ENCODE measurements around the gene L3HYPDH. TPM values are rescaled to one million over a fixed set of nuclear protein-coding genes. Genes with fewer than 3 reads are reported as not detected.
"Not testable (repeated sequence)": the region's sequence is repeated elsewhere in the genome, so short reads cannot be mapped to it uniquely, and the experiment has no call there.

L3HYPDH gene
- total and polyA plus RNA-seq, 4 donors: 24.6 to 37.3 (median 26.7) TPM

- Histone ChIP-seq H3K27me3 (ENCODE audit: control insufficient read depth, insufficient read depth, low read length) (no peaks in the 10 kb centered on the region), H3K4me3 (ENCODE audit: low read depth, low read length) (no peak overlapping the region), H3K27ac (ENCODE audit: low read depth, low read length) (no peak overlapping the region), H3K36me3 (ENCODE audit: control insufficient read depth, insufficient read depth, low read length) (peaks cover 4% of the 10 kb centered on the region), H3K9me3 (ENCODE audit: control insufficient read depth, insufficient read depth, low read length) (no peaks in the 10 kb centered on the region), H3K4me1 (ENCODE audit: control insufficient read depth, insufficient read depth, low read length) (peaks cover 12% of the 10 kb centered on the region)
- no CpG with 5 or more reads among the region's 1 CpG for WGBS (ENCODE audit: insufficient coverage)
- no peak for DNase-seq (ENCODE audit: low read depth in 4 of 6, low spot score in 6 of 6)
Measured at GRCh38 chr14:59461891-59462290, 22.3 kb downstream of the L3HYPDH start.

- Histone ChIP-seq H3K27me3 (ENCODE audit: control insufficient read depth, insufficient read depth, low read length) (no peaks in the 10 kb centered on the region), H3K36me3 (ENCODE audit: control insufficient read depth, insufficient read depth, low read length) (peaks cover 4% of the 10 kb centered on the region), H3K9me3 (ENCODE audit: control insufficient read depth, insufficient read depth, low read length) (no peaks in the 10 kb centered on the region), H3K4me3 (ENCODE audit: low read depth, low read length) (no peak overlapping the region), H3K27ac (ENCODE audit: low read depth, low read length) (no peak overlapping the region), H3K4me1 (ENCODE audit: control insufficient read depth, insufficient read depth, low read length) (peaks cover 11% of the 10 kb centered on the region)
- whole genome bisulfite sequencing (ENCODE audit: insufficient coverage): no CpG with 5 or more reads among the region's 1 CpG
- DNase-seq (ENCODE audit: low read depth in 4 of 6, low spot score in 6 of 6): no peak
Measured at GRCh38 chr14:59460378-59460777, 23.8 kb downstream of the L3HYPDH start.

DNA sequence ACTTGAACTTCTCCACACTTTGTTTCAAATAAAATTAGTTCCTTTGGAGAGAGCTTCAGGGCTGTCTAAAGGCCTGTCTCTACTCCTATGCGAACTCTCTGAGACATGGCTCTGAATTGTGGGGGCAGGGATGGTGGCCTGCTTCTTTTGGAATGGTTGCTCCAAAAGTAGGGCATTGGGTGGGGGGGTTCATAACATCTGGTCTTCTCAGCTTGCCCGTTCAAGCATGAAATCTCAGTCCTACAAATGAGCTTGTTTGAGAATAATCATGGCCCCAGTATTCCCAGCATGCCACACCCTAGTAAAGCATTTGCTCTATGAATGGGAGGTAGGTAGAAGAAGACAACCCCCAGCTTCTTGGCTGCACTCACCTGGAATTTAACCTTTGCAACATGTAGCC lies 25.7 kb downstream of the L3HYPDH start:
- Histone ChIP-seq H3K36me3 (ENCODE audit: control insufficient read depth, insufficient read depth, low read length) (no peaks in the 10 kb centered on the region), H3K27ac (ENCODE audit: low read depth, low read length) (no peak overlapping the region), H3K9me3 (ENCODE audit: control insufficient read depth, insufficient read depth, low read length) (no peaks in the 10 kb centered on the region), H3K4me3 (ENCODE audit: low read depth, low read length) (no peak overlapping the region), H3K27me3 (ENCODE audit: control insufficient read depth, insufficient read depth, low read length) (no peaks in the 10 kb centered on the region), H3K4me1 (ENCODE audit: control insufficient read depth, insufficient read depth, low read length) (peaks cover 1% of the 10 kb centered on the region)
- no peak for DNase-seq (ENCODE audit: low read depth in 4 of 6, low spot score in 6 of 6)
- 100% methylated on average over 1 of the region's 2 CpGs for WGBS (ENCODE audit: insufficient coverage)

- H3K27me3 ChIP-seq (ENCODE audit: control insufficient read depth, insufficient read depth, low read length): no peaks in the 10 kb centered on the region
- no peaks in the 10 kb centered on the region for H3K36me3 ChIP-seq (ENCODE audit: control insufficient read depth, insufficient read depth, low read length)
- H3K9me3 ChIP-seq (ENCODE audit: control insufficient read depth, insufficient read depth, low read length): no peaks in the 10 kb centered on the region
- WGBS (ENCODE audit: insufficient coverage): no CpG with 5 or more reads among the region's 1 CpG
- no peak for DNase-seq (ENCODE audit: low read depth in 4 of 6, low spot score in 6 of 6)
- no peak overlapping the region for H3K4me3 ChIP-seq (ENCODE audit: low read depth, low read length)
- no peak overlapping the region for H3K27ac ChIP-seq (ENCODE audit: low read depth, low read length)
- no peaks in the 10 kb centered on the region for H3K4me1 ChIP-seq (ENCODE audit: control insufficient read depth, insufficient read depth, low read length)
Measured at GRCh38 chr14:59455411-59455810, 28.8 kb downstream of the L3HYPDH start.

GRCh38 chr14:59454139-59454538 lies 30.1 kb downstream of the L3HYPDH start:
- DNase-seq (ENCODE audit: low read depth in 4 of 6, low spot score in 6 of 6): no peak
- Histone ChIP-seq H3K4me1 (ENCODE audit: control insufficient read depth, insufficient read depth, low read length) (no peaks in the 10 kb centered on the region), H3K9me3 (ENCODE audit: control insufficient read depth, insufficient read depth, low read length) (no peaks in the 10 kb centered on the region), H3K4me3 (ENCODE audit: low read depth, low read length) (no peak overlapping the region), H3K27ac (ENCODE audit: low read depth, low read length) (no peak overlapping the region), H3K27me3 (ENCODE audit: control insufficient read depth, insufficient read depth, low read length) (no peaks in the 10 kb centered on the region), H3K36me3 (ENCODE audit: control insufficient read depth, insufficient read depth, low read length) (no peaks in the 10 kb centered on the region)
- 53% methylated on average over 2 of the region's 2 CpGs for WGBS (ENCODE audit: insufficient coverage)

DNA sequence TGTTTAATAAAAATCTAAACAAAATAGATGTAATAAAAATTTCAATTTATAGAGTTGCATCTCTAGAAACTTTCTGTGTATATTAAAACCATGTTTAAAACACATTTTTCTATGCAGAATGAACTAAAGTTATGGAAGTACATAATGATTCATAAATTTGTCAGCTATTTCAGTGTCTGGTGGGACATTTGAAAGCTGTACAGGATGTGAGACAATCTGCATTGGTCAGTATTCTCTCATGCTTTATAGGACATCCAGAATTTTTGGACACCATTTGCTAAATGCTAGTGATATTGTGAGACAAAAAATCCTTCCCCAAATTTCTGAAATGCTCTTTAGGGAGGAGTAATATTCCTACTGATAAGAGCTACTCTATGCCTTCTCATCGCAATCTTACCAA lies 32.4 kb downstream of the L3HYPDH start:
- H3K4me3 ChIP-seq (ENCODE audit: low read depth, low read length): no peak overlapping the region
- no peak overlapping the region for H3K27ac ChIP-seq (ENCODE audit: low read depth, low read length)
- H3K27me3 ChIP-seq (ENCODE audit: control insufficient read depth, insufficient read depth, low read length): no peaks in the 10 kb centered on the region
- no peaks in the 10 kb centered on the region for H3K4me1 ChIP-seq (ENCODE audit: control insufficient read depth, insufficient read depth, low read length)
- no peak for DNase-seq (ENCODE audit: low read depth in 4 of 6, low spot score in 6 of 6)
- H3K36me3 ChIP-seq (ENCODE audit: control insufficient read depth, insufficient read depth, low read length): no peaks in the 10 kb centered on the region
- H3K9me3 ChIP-seq (ENCODE audit: control insufficient read depth, insufficient read depth, low read length): no peaks in the 10 kb centered on the region
- no CpG with 5 or more reads among the region's 1 CpG for WGBS (ENCODE audit: insufficient coverage)

- no peak overlapping the region for H3K27ac ChIP-seq (ENCODE audit: low read depth, low read length)
Measured at GRCh38 chr14:59450716-59451115, 33.5 kb downstream of the L3HYPDH start.

GRCh38 chr14:59448673-59449072 lies 35.5 kb downstream of the L3HYPDH start:
- not testable (repeated sequence) for H3K4me3 ChIP-seq (ENCODE audit: low read depth, low read length); H3K9me3 ChIP-seq (ENCODE audit: control insufficient read depth, insufficient read depth, low read length); H3K27ac ChIP-seq (ENCODE audit: low read depth, low read length); H3K27me3 ChIP-seq (ENCODE audit: control insufficient read depth, insufficient read depth, low read length); DNase-seq (ENCODE audit: low read depth in 4 of 6, low spot score in 6 of 6); H3K4me1 ChIP-seq (ENCODE audit: control insufficient read depth, insufficient read depth, low read length); H3K36me3 ChIP-seq (ENCODE audit: control insufficient read depth, insufficient read depth, low read length)
- 90% methylated on average over 2 of the region's 2 CpGs for WGBS (ENCODE audit: insufficient coverage)

More at GRCh38 chr14:59450716-59451115, 33.5 kb downstream of the L3HYPDH start:
- Histone ChIP-seq H3K9me3 (ENCODE audit: control insufficient read depth, insufficient read depth, low read length) (no peaks in the 10 kb centered on the region), H3K36me3 (ENCODE audit: control insufficient read depth, insufficient read depth, low read length) (no peaks in the 10 kb centered on the region), H3K4me3 (ENCODE audit: low read depth, low read length) (no peak overlapping the region), H3K4me1 (ENCODE audit: control insufficient read depth, insufficient read depth, low read length) (no peaks in the 10 kb centered on the region), H3K27me3 (ENCODE audit: control insufficient read depth, insufficient read depth, low read length) (no peaks in the 10 kb centered on the region)
- DNase-seq (ENCODE audit: low read depth in 4 of 6, low spot score in 6 of 6): no peak
- WGBS (ENCODE audit: insufficient coverage): 60% methylated on average over 1 of the region's 3 CpGs

DNA sequence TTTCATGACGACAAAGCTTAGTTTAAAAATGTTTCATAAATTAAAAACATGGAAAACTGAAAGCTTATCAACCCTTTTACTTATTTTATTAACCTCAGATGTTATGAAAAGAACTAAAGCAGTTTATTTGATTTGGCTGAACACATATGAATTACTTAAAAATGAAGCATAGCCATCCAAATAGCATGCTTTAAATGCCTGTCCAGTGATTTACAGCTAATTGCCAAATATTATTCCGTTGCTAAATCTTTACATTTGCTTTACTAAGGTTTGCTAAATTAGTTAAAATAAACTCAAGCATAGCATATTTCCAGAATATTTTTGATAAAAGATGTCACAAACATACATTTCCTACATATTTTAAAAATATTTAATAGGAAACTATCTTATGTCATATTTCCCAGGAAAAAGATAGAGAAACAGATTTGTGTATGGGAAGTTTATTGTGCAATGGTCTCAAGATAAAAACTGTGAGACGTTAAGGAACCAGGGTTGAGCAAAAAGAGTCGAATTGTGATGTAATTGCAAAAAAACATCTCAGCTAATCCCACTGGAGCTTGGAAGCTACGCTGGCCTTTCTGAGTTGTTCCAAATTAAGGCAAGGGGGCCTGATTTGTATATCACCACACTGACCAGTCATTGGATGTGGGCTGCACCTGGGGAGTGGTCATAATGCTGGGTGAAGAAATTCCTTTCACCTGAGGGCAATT lies 44.8 kb downstream of the L3HYPDH start:
- Histone ChIP-seq H3K9me3 (ENCODE audit: control insufficient read depth, insufficient read depth, low read length) (no peaks in the 10 kb centered on the region), H3K27ac (ENCODE audit: low read depth, low read length) (no peak overlapping the region), H3K36me3 (ENCODE audit: control insufficient read depth, insufficient read depth, low read length) (no peaks in the 10 kb centered on the region), H3K4me3 (ENCODE audit: low read depth, low read length) (no peak overlapping the region), H3K27me3 (ENCODE audit: control insufficient read depth, insufficient read depth, low read length) (no peaks in the 10 kb centered on the region), H3K4me1 (ENCODE audit: control insufficient read depth, insufficient read depth, low read length) (no peaks in the 10 kb centered on the region)
- 73% methylated on average over 2 of the region's 5 CpGs for WGBS (ENCODE audit: insufficient coverage)
- DNase-seq (ENCODE audit: low read depth in 4 of 6, low spot score in 6 of 6): no peak

- Histone ChIP-seq H3K27ac (ENCODE audit: low read depth, low read length) (no peak overlapping the region), H3K9me3 (ENCODE audit: control insufficient read depth, insufficient read depth, low read length) (no peaks in the 10 kb centered on the region), H3K27me3 (ENCODE audit: control insufficient read depth, insufficient read depth, low read length) (no peaks in the 10 kb centered on the region), H3K4me3 (ENCODE audit: low read depth, low read length) (no peak overlapping the region), H3K4me1 (ENCODE audit: control insufficient read depth, insufficient read depth, low read length) (no peaks in the 10 kb centered on the region), H3K36me3 (ENCODE audit: control insufficient read depth, insufficient read depth, low read length) (no peaks in the 10 kb centered on the region)
- WGBS (ENCODE audit: insufficient coverage): no CpG with 5 or more reads among the region's 1 CpG
- DNase-seq (ENCODE audit: low read depth in 4 of 6, low spot score in 6 of 6): no peak
Measured at GRCh38 chr14:59438195-59438647, 46.0 kb downstream of the L3HYPDH start.

Data from spinal cord (tissue), 10 donors.